Measurements from ENCODE around the gene CPZ. TPM values are rescaled to one million over a fixed set of nuclear protein-coding genes. Genes with fewer than 3 reads are reported as not detected.

The CPZ gene
- total RNA-seq, 1 experiment from 2014 or later: 26.9 TPM

DNA sequence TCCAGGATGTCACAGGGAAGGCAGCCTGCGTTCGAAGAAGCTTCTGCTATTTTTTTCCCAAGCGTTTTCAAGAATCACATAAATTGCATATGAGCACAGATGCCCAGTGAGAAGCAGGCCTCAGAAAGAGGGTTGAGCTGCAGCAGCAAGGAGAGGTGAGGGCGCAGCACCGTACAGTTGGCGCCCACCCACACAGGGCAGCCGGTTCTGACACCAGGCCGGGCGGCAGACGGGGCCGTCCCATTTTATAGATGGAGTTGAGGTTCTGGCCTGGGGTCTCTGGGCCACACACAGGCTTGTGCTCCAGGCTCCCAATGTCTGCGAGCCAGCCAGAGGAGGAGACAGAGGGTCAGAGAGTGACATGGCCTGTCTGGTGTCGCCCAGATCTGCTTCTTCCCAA is 22.8 kb downstream of the CPZ start (continued):
- TF ChIP-seq, protein P1, sequence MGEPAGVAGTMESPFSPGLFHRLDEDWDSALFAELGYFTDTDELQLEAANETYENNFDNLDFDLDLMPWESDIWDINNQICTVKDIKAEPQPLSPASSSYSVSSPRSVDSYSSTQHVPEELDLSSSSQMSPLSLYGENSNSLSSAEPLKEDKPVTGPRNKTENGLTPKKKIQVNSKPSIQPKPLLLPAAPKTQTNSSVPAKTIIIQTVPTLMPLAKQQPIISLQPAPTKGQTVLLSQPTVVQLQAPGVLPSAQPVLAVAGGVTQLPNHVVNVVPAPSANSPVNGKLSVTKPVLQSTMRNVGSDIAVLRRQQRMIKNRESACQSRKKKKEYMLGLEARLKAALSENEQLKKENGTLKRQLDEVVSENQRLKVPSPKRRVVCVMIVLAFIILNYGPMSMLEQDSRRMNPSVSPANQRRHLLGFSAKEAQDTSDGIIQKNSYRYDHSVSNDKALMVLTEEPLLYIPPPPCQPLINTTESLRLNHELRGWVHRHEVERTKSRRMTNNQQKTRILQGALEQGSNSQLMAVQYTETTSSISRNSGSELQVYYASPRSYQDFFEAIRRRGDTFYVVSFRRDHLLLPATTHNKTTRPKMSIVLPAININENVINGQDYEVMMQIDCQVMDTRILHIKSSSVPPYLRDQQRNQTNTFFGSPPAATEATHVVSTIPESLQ (CRISPR knock-in tag; IDR thresholded peaks at IDR 0.05): no peak

DNA sequence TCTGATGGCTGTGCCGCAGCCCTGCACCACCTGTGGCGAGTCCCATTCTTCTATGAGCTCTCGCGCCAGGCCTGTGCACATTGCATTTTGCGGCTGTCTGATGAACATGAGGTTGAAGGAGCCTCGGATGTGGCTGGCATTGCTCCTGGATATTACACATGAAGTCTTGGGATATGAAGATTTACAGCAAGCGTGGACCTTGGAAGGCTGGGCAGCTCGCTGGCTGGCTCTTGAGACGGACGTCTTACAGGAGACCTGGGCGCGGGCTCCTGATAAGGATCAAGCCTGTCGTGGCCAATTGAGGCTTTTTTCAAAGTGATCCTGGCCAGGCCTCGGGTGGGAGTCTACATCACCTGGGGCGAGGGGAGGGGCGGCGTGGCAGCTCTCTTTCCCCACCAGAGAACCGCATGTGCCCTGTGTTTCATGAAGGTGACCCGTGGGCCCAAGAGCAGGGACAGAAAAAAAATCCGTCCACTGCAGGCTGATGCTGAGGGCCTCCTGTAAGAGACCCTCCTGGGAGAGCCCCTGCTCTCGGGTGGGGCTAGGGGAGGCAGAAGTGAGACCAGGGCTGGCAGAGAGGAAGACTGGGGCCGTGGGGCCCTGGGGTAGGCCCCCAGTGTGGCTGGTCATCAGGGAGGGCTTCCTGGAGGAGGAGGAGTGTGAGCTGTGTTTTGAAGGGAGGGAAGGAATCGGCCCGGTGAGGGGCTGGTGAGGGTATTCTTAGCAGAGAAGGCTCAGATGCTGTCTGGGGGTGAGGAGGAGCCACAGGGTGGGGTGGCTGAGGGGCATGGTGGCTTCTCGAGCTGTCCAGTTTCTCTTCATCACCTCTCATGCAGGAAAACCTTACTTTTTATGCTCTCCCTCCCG is 23.6 kb downstream of the CPZ start:
- Mint-ChIP-seq H3K27ac (peak overlapping the region; percentile 76; the same call in 1 of the 2 replicates), H3K36me3 (peaks cover 6% of the 10 kb centered on the region; the same call in 1 of the 2 replicates), H3K4me3 (no peak overlapping the region), H3K9me3 (no peaks in the 10 kb centered on the region), H3K4me1 (no peaks in the 10 kb centered on the region), H3K27me3 (ENCODE audit: low read depth) (no peaks in the 10 kb centered on the region; the same call in 1 of the 2 replicates)
- ATAC-seq (no peak), DNase-seq (ENCODE audit: low spot score) (no peak)
- ChIA-PET CTCF (interaction anchor here (5.0 kb wide), 1 partner anchor 9 kb away, joined by 45 read pairs; no protein-coding TSS in a partner anchor), POLR2A (no interaction called here)
- no peak for TF ChIP-seq TCF7 (CRISPR knock-in tag; IDR thresholded peaks at IDR 0.05; ENCODE audit: low read depth)
- TF ChIP-seq ZNF671 (CRISPR knock-in tag; IDR thresholded peaks at IDR 0.05): no peak
- TF ChIP-seq, protein P2, sequence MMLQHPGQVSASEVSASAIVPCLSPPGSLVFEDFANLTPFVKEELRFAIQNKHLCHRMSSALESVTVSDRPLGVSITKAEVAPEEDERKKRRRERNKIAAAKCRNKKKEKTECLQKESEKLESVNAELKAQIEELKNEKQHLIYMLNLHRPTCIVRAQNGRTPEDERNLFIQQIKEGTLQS (CRISPR knock-in tag; conservative IDR thresholded peaks at IDR 0.05): no peak
- TF ChIP-seq, protein P3, sequence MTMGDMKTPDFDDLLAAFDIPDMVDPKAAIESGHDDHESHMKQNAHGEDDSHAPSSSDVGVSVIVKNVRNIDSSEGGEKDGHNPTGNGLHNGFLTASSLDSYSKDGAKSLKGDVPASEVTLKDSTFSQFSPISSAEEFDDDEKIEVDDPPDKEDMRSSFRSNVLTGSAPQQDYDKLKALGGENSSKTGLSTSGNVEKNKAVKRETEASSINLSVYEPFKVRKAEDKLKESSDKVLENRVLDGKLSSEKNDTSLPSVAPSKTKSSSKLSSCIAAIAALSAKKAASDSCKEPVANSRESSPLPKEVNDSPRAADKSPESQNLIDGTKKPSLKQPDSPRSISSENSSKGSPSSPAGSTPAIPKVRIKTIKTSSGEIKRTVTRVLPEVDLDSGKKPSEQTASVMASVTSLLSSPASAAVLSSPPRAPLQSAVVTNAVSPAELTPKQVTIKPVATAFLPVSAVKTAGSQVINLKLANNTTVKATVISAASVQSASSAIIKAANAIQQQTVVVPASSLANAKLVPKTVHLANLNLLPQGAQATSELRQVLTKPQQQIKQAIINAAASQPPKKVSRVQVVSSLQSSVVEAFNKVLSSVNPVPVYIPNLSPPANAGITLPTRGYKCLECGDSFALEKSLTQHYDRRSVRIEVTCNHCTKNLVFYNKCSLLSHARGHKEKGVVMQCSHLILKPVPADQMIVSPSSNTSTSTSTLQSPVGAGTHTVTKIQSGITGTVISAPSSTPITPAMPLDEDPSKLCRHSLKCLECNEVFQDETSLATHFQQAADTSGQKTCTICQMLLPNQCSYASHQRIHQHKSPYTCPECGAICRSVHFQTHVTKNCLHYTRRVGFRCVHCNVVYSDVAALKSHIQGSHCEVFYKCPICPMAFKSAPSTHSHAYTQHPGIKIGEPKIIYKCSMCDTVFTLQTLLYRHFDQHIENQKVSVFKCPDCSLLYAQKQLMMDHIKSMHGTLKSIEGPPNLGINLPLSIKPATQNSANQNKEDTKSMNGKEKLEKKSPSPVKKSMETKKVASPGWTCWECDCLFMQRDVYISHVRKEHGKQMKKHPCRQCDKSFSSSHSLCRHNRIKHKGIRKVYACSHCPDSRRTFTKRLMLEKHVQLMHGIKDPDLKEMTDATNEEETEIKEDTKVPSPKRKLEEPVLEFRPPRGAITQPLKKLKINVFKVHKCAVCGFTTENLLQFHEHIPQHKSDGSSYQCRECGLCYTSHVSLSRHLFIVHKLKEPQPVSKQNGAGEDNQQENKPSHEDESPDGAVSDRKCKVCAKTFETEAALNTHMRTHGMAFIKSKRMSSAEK (CRISPR knock-in tag; IDR thresholded peaks at IDR 0.05; ENCODE audit: borderline replicate concordance): no peak
- TF ChIP-seq IRF2 (CRISPR knock-in tag; IDR thresholded peaks at IDR 0.05; ENCODE audit: borderline replicate concordance, low read depth): no peak
- TF ChIP-seq, protein P4, sequence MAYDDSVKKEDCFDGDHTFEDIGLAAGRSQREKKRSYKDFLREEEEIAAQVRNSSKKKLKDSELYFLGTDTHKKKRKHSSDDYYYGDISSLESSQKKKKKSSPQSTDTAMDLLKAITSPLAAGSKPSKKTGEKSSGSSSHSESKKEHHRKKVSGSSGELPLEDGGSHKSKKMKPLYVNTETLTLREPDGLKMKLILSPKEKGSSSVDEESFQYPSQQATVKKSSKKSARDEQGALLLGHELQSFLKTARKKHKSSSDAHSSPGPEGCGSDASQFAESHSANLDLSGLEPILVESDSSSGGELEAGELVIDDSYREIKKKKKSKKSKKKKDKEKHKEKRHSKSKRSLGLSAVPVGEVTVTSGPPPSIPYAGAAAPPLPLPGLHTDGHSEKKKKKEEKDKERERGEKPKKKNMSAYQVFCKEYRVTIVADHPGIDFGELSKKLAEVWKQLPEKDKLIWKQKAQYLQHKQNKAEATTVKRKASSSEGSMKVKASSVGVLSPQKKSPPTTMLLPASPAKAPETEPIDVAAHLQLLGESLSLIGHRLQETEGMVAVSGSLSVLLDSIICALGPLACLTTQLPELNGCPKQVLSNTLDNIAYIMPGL (CRISPR knock-in tag; IDR thresholded peaks at IDR 0.05): no peak
- TF ChIP-seq CBFB (CRISPR knock-in tag; IDR thresholded peaks at IDR 0.05; ENCODE audit: low read depth): no peak
- TF ChIP-seq, protein P5, sequence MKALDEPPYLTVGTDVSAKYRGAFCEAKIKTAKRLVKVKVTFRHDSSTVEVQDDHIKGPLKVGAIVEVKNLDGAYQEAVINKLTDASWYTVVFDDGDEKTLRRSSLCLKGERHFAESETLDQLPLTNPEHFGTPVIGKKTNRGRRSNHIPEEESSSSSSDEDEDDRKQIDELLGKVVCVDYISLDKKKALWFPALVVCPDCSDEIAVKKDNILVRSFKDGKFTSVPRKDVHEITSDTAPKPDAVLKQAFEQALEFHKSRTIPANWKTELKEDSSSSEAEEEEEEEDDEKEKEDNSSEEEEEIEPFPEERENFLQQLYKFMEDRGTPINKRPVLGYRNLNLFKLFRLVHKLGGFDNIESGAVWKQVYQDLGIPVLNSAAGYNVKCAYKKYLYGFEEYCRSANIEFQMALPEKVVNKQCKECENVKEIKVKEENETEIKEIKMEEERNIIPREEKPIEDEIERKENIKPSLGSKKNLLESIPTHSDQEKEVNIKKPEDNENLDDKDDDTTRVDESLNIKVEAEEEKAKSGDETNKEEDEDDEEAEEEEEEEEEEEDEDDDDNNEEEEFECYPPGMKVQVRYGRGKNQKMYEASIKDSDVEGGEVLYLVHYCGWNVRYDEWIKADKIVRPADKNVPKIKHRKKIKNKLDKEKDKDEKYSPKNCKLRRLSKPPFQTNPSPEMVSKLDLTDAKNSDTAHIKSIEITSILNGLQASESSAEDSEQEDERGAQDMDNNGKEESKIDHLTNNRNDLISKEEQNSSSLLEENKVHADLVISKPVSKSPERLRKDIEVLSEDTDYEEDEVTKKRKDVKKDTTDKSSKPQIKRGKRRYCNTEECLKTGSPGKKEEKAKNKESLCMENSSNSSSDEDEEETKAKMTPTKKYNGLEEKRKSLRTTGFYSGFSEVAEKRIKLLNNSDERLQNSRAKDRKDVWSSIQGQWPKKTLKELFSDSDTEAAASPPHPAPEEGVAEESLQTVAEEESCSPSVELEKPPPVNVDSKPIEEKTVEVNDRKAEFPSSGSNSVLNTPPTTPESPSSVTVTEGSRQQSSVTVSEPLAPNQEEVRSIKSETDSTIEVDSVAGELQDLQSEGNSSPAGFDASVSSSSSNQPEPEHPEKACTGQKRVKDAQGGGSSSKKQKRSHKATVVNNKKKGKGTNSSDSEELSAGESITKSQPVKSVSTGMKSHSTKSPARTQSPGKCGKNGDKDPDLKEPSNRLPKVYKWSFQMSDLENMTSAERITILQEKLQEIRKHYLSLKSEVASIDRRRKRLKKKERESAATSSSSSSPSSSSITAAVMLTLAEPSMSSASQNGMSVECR (CRISPR knock-in tag; IDR thresholded peaks at IDR 0.05; ENCODE audit: borderline replicate concordance): no peak
- TF ChIP-seq HMGA2 (CRISPR knock-in tag; IDR thresholded peaks at IDR 0.05): no peak
- no peak for TF ChIP-seq ZNF121 (CRISPR knock-in tag; IDR thresholded peaks at IDR 0.05)
- no peak for TF ChIP-seq OVOL2 (CRISPR knock-in tag; IDR thresholded peaks at IDR 0.05; ENCODE audit: borderline replicate concordance)
- no peak for TF ChIP-seq CREB1 (CRISPR knock-in tag; IDR thresholded peaks at IDR 0.05)
